ENCODE data around the gene BHLHE23. TPM values are rescaled to one million over a fixed set of nuclear protein-coding genes. Genes with fewer than 3 reads are reported as not detected.

BHLHE23 gene
- total RNA-seq, 1 donor from 2014 or later: not detected

- no peak for DNase-seq (ENCODE audit: extremely low spot score in 2 of 2)
- Histone ChIP-seq H3K27ac (no peak overlapping the region), H3K36me3 (no peaks in the 10 kb centered on the region), H3K27me3 (no peaks in the 10 kb centered on the region), H3K9me3 (no peaks in the 10 kb centered on the region), H3K4me3 (no peak overlapping the region), H3K4me1 (no peaks in the 10 kb centered on the region)
- TF ChIP-seq POLR2AphosphoS5 (IDR thresholded peaks at IDR 0.05; ENCODE audit: insufficient read depth in 1 of 2, low read depth in 1 of 2): no peak
- no peak for TF ChIP-seq CTCF (IDR thresholded peaks at IDR 0.05)
- no peak for TF ChIP-seq POLR2A (IDR thresholded peaks at IDR 0.05)
- intact Hi-C loops (cut with DNase I): no loop called here
Measured at GRCh38 chr20:63050406-63050805, 43.6 kb upstream of the BHLHE23 start.

GRCh38 chr20:63049561-63050221 lies 42.9 kb upstream of the BHLHE23 start:
- no peaks in the 10 kb centered on the region for H3K27me3 ChIP-seq
- no peak for DNase-seq (ENCODE audit: extremely low spot score in 2 of 2)
- no peak overlapping the region for H3K4me3 ChIP-seq
- TF ChIP-seq POLR2A (IDR thresholded peaks at IDR 0.05) (no peak), CTCF (IDR thresholded peaks at IDR 0.05) (no peak), POLR2AphosphoS5 (IDR thresholded peaks at IDR 0.05; ENCODE audit: insufficient read depth in 1 of 2, low read depth in 1 of 2) (no peak)
- H3K9me3 ChIP-seq: no peaks in the 10 kb centered on the region
- no peaks in the 10 kb centered on the region for H3K4me1 ChIP-seq
- H3K36me3 ChIP-seq: no peaks in the 10 kb centered on the region
- intact Hi-C loops (cut with DNase I): no loop called here
- H3K27ac ChIP-seq: no peak overlapping the region

DNA sequence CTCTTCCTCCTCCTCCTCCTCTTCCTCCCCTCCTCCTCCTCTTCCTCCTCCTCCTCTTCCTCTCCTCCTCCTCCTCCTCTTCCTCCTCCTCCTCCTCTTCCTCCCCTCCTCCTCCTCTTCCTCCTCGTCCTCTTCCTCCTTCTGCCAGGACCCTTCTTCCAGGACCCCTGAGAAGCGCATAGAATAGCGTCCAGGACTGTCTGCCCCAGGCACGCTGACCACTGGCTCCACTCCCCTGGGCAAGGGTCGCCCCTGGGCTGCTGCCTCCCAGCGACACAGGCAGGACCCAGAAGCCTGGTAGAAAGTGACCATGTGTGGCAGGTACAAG lies 42.4 kb upstream of the BHLHE23 start:
- no peak for DNase-seq (ENCODE audit: extremely low spot score in 2 of 2)
- TF ChIP-seq CTCF (IDR thresholded peaks at IDR 0.05): no peak
- TF ChIP-seq POLR2A (IDR thresholded peaks at IDR 0.05): no peak
- no peak for TF ChIP-seq POLR2AphosphoS5 (IDR thresholded peaks at IDR 0.05; ENCODE audit: insufficient read depth in 1 of 2, low read depth in 1 of 2)
- no peaks in the 10 kb centered on the region for H3K4me1 ChIP-seq
- no peaks in the 10 kb centered on the region for H3K27me3 ChIP-seq
- intact Hi-C loops (cut with DNase I): no loop called here
- H3K4me3 ChIP-seq: no peak overlapping the region
- no peak overlapping the region for H3K27ac ChIP-seq
- no peaks in the 10 kb centered on the region for H3K9me3 ChIP-seq
- no peaks in the 10 kb centered on the region for H3K36me3 ChIP-seq

DNA sequence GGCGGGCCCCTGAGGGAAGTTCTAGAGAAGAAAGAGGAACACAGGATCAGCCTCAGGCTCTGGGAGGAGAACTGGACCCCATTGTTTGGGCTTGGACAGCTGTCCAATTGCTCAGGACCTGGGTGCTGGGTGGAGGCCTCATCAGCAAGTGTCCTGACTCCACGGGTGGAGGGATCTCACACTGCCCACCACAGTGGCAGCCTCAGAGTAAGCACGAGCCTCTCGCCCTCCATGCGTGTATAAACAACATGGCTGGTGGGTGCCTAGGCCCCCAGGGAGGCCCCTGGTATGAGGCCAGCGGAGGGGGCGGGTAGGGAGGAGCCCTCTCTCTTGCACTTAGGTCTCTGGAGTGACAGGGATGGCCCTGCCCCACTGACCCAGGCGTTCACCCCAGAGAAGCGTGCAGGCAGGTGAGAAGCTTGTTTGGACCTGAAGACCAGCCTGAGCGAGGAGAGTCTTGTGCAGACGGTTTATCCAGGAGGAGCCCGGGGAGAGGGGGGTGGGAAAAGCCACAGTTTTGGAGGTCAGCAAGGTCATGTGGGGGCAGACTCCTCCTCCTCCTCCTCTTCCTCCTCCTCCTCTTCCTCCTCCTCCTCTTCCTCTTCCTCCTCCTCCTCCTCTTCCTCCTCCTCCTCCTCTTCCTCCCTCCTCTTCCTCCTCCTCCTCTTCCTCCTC lies 41.9 kb upstream of the BHLHE23 start:
- Histone ChIP-seq H3K4me3 (no peak overlapping the region), H3K36me3 (no peaks in the 10 kb centered on the region), H3K27me3 (no peaks in the 10 kb centered on the region), H3K9me3 (no peaks in the 10 kb centered on the region), H3K27ac (no peak overlapping the region), H3K4me1 (no peaks in the 10 kb centered on the region)
- DNase-seq (ENCODE audit: extremely low spot score in 2 of 2): no peak
- TF ChIP-seq CTCF (IDR thresholded peaks at IDR 0.05) (no peak), POLR2A (IDR thresholded peaks at IDR 0.05) (no peak), POLR2AphosphoS5 (IDR thresholded peaks at IDR 0.05; ENCODE audit: insufficient read depth in 1 of 2, low read depth in 1 of 2) (no peak)
- intact Hi-C loops (cut with DNase I): no loop called here

GRCh38 chr20:63047946-63048345 lies 41.2 kb upstream of the BHLHE23 start:
- intact Hi-C loops (cut with DNase I): no loop called here
- H3K27me3 ChIP-seq: no peaks in the 10 kb centered on the region

More at GRCh38 chr20:63047946-63048345, 41.2 kb upstream of the BHLHE23 start:
- Histone ChIP-seq H3K36me3 (no peaks in the 10 kb centered on the region), H3K27ac (no peak overlapping the region), H3K4me1 (no peaks in the 10 kb centered on the region), H3K9me3 (no peaks in the 10 kb centered on the region), H3K4me3 (no peak overlapping the region)
- DNase-seq (ENCODE audit: extremely low spot score in 2 of 2): no peak
- no peak for TF ChIP-seq POLR2A (IDR thresholded peaks at IDR 0.05)
- TF ChIP-seq CTCF (IDR thresholded peaks at IDR 0.05): no peak
- TF ChIP-seq POLR2AphosphoS5 (IDR thresholded peaks at IDR 0.05; ENCODE audit: insufficient read depth in 1 of 2, low read depth in 1 of 2): no peak

Measured in vagina (tissue), 2 donors.